Mesenchymal stem cell (in vitro differentiated cells and primary cell): ENCODE measurements around the gene EGLN1.

Experiments used
- DNase-seq: peaks from one replicate; pipeline ENCODE4 v3.0.0-alpha.2; 2013
- H2AFZ ChIP-seq: one replicate; pipeline ENCODE4 v1.6.1; 2013; ENCODE audit warnings: low read depth, mild to moderate bottlenecking, control low read depth, inconsistent platforms, low read length, moderate library complexity
- H2AK5ac ChIP-seq: 2 replicates; pipeline ENCODE4 v1.6.1; 2013; ENCODE audit warnings: low read length, moderate library complexity, mild to moderate bottlenecking, inconsistent platforms; ENCODE audit not compliant: severe bottlenecking
- H2BK120ac ChIP-seq: one replicate; pipeline ENCODE4 v1.6.1; 2013; ENCODE audit warnings: low read depth, mild to moderate bottlenecking, inconsistent platforms, low read length, moderate library complexity
- H2BK12ac ChIP-seq, 2 experiments: one replicate each; pipeline ENCODE4 v1.6.1; 2013; ENCODE audit warnings: inconsistent platforms in 2 of 2, low read length in 2 of 2, mild to moderate bottlenecking in 2 of 2, moderate library complexity in 2 of 2, control low read depth in 1 of 2
- H2BK15ac ChIP-seq: one replicate; pipeline ENCODE4 v1.6.1; 2013; ENCODE audit warnings: mild to moderate bottlenecking, low read depth, inconsistent platforms; ENCODE audit not compliant: poor library complexity, severe bottlenecking
- H2BK5ac ChIP-seq: 2 replicates; pipeline ENCODE4 v1.6.1; 2013; ENCODE audit warnings: low read depth, mild to moderate bottlenecking, low read length, control low read depth, inconsistent platforms; ENCODE audit not compliant: poor library complexity, severe bottlenecking
- H3K14ac ChIP-seq, 2 experiments: one replicate each; pipeline ENCODE4 v1.6.1; 2013; ENCODE audit warnings: inconsistent platforms in 2 of 2, low read length in 2 of 2, control low read depth in 1 of 2, mild to moderate bottlenecking in 1 of 2, moderate library complexity in 1 of 2
- H3K18ac ChIP-seq, 2 experiments: one replicate each; pipeline ENCODE4 v1.6.1; 2013; ENCODE audit warnings: inconsistent platforms in 2 of 2, low read length in 2 of 2, control low read depth in 1 of 2, low read depth in 1 of 2, mild to moderate bottlenecking in 1 of 2
- H3K23ac ChIP-seq, 2 experiments: one replicate each; pipeline ENCODE4 v1.6.1; 2013; ENCODE audit warnings: inconsistent platforms in 2 of 2, low read length in 2 of 2, mild to moderate bottlenecking in 2 of 2, moderate library complexity in 2 of 2, control low read depth in 1 of 2
- H3K27ac ChIP-seq: 2 replicates; pipeline ENCODE4 v1.5.1; 2013; ENCODE audit warnings: mild to moderate bottlenecking, moderate library complexity, low read length, control low read depth, inconsistent platforms; ENCODE audit not compliant: poor library complexity, severe bottlenecking
- H3K27me3 ChIP-seq, 2 experiments: 2 replicates each; pipeline versions ENCODE4 v1.6.1 to v1.7.0; 2013; ENCODE audit warnings: low read length in 2 of 2, mild to moderate bottlenecking in 2 of 2, moderate library complexity in 2 of 2, control low read depth in 1 of 2, inconsistent platforms in 1 of 2; ENCODE audit not compliant: control insufficient read depth in 1 of 2, insufficient read depth in 1 of 2
- H3K36me3 ChIP-seq, 2 experiments: 2 replicates each; pipeline versions ENCODE4 v1.6.1 to v1.7.0; 2013; ENCODE audit warnings: low read length in 2 of 2, control low read depth in 1 of 2, inconsistent platforms in 1 of 2, low read depth in 1 of 2, mild to moderate bottlenecking in 1 of 2; ENCODE audit not compliant: insufficient read depth in 2 of 2, control insufficient read depth in 1 of 2
- H3K4ac ChIP-seq, 2 experiments: one replicate each; pipeline ENCODE4 v1.6.1; 2013; ENCODE audit warnings: inconsistent platforms in 2 of 2, low read length in 2 of 2, mild to moderate bottlenecking in 2 of 2, moderate library complexity in 2 of 2, control low read depth in 1 of 2, low read depth in 1 of 2
- H3K4me1 ChIP-seq: 2 replicates; pipeline ENCODE4 v1.6.1; 2013; ENCODE audit warnings: low read depth, low read length, control low read depth; ENCODE audit not compliant: control insufficient read depth, insufficient read depth
- H3K4me2 ChIP-seq: 2 replicates; pipeline ENCODE4 v1.6.1; 2013; ENCODE audit warnings: low read length, mild to moderate bottlenecking, inconsistent platforms; ENCODE audit not compliant: poor library complexity, severe bottlenecking
- H3K4me3 ChIP-seq, 2 experiments: 2 replicates each; pipeline versions ENCODE4 v1.5.1 to v1.7.0; 2013; ENCODE audit warnings: low read length in 2 of 2, mild to moderate bottlenecking in 2 of 2, control low read depth in 1 of 2, low read depth in 1 of 2; ENCODE audit not compliant: insufficient read depth in 1 of 2
- H3K79me1 ChIP-seq: replicated peaks from 2 replicates; pipeline ENCODE4 v1.6.1; 2013; ENCODE audit warnings: mild to moderate bottlenecking, control low read depth, low read length, inconsistent platforms; ENCODE audit not compliant: poor library complexity, severe bottlenecking
- H3K9ac ChIP-seq: 2 replicates; pipeline ENCODE4 v1.7.0; 2013; ENCODE audit warnings: mild to moderate bottlenecking, low read length, moderate library complexity
- H3K9me3 ChIP-seq: 2 replicates; pipeline ENCODE4 v1.7.0; 2013; ENCODE audit warnings: mild to moderate bottlenecking, low read length; ENCODE audit not compliant: control insufficient read depth
- H4K8ac ChIP-seq: one replicate; pipeline ENCODE4 v1.6.1; 2013; ENCODE audit warnings: inconsistent platforms, mild to moderate bottlenecking, low read length, moderate library complexity
- H4K91ac ChIP-seq: one replicate; pipeline ENCODE4 v1.6.1; 2013; ENCODE audit warnings: mild to moderate bottlenecking, low read length, inconsistent platforms
- WGBS: methylation state at CpG from one replicate; pipeline ENCODE4 v1.1.7; 2013; ENCODE audit warnings: mixed read lengths; 5-methylcytosine and 5-hydroxymethylcytosine counted together

The EGLN1 gene

DNA sequence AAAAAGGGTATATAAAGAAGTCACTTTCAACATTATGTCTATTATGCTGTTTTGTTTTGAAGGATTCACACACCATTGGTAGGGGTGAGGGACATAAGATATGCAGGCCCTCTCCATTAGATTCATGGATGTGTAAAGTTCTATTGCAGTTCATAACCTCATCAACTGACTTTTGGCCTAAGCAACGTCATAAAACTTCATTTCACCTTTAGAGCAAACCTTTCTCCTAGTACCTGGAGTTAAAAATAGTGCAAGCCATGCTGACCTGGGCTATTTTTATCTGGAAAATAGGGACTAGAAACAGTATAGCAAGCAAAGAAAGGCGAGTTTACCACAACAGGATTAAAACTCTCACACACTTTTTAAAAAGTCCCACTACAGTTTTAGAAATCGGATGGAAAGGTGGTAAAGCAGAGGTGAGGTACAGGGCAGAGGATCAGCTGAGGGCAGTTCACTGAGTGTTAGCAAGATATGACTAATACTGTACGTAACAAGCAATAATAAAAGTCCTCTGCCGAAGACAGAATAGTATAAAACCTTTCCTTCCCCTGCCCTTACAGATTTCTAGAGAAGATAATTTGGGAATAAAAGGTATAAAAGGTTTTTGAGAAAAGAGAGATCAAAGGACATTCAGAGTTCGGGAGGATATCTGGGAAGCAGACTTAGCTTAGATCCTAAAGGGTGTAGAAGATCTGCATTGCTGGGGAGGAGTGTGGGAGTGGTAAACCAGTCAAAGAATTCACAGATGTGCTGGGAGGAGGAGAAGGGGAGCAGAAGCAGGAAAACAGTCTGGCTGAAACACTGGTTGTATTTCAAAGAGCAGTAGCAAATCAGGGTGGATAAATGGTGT, 14.3 kb downstream of the EGLN1 start:
- no peak overlapping the region for H3K4ac ChIP-seq
- H3K9ac ChIP-seq = peak overlapping the region; percentile 57
- no peak overlapping the region for H2AFZ ChIP-seq
- peak overlapping the region; percentile 43 for H3K4me2 ChIP-seq
- no peak overlapping the region for H2BK12ac ChIP-seq
- peak overlapping the region; percentile 61 for H4K8ac ChIP-seq
- 34% methylated on average over 2 of the region's 6 CpGs for WGBS
- no peak overlapping the region for H3K14ac ChIP-seq
- H3K79me1 ChIP-seq = peaks cover 5% of the 10 kb centered on the region
- no peak overlapping the region for H2BK15ac ChIP-seq
- peak overlapping the region in 1 of 2 experiments; percentile 44 for H3K4me3 ChIP-seq
- no peaks in the 10 kb centered on the region for H3K27me3 ChIP-seq
- H3K18ac ChIP-seq = peak overlapping the region in 1 of 2 experiments; percentile 28
- H2BK5ac ChIP-seq = no peak overlapping the region
- H3K9me3 ChIP-seq = no peaks in the 10 kb centered on the region
- H4K91ac ChIP-seq = no peak overlapping the region
- H3K36me3 ChIP-seq = peaks cover 0 to 4% of the 10 kb centered on the region in 2 experiments
- H2BK120ac ChIP-seq = no peak overlapping the region
- peak overlapping the region; percentile 76 for H3K27ac ChIP-seq
- DNase-seq = no peak
- H2AK5ac ChIP-seq = no peak overlapping the region
- peaks cover 3% of the 10 kb centered on the region for H3K4me1 ChIP-seq
- H3K23ac ChIP-seq = no peak overlapping the region

DNA sequence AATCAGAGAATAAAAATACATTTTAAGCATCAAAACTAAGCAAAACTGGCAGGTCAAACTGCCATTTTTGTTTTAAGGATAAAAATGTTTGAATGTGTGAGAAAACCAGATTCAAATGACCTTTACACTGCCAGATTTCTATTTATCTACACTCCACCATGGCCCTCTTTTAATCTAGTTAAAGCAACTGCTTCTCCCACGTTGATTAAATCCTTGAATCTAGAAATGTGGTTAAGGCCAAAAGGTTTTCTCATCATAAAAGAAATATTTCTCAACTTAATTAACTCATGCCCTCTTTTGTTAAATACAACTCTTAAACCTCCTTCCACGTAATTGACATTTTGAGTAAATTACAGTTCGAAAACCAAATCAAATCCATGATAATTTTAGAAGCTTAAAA, 15.0 kb downstream of the EGLN1 start:
- no peak overlapping the region for H3K18ac ChIP-seq
- H3K4ac ChIP-seq = no peak overlapping the region
- H2AFZ ChIP-seq = no peak overlapping the region
- no peaks in the 10 kb centered on the region for H3K9me3 ChIP-seq
- H3K79me1 ChIP-seq = peaks cover 5% of the 10 kb centered on the region
- WGBS = 98% methylated on average over 3 of the region's 3 CpGs
- no peak overlapping the region for H3K4me2 ChIP-seq
- H4K8ac ChIP-seq = no peak overlapping the region
- H4K91ac ChIP-seq = no peak overlapping the region
- no peak for DNase-seq
- H3K9ac ChIP-seq = no peak overlapping the region
- no peaks in the 10 kb centered on the region for H3K27me3 ChIP-seq
- H3K27ac ChIP-seq = no peak overlapping the region
- no peaks in the 10 kb centered on the region for H3K36me3 ChIP-seq
- no peak overlapping the region for H2BK15ac ChIP-seq
- H2BK5ac ChIP-seq = no peak overlapping the region
- H3K4me1 ChIP-seq = peaks cover 3% of the 10 kb centered on the region
- H2BK120ac ChIP-seq = no peak overlapping the region
- H2BK12ac ChIP-seq = no peak overlapping the region
- no peak overlapping the region for H3K14ac ChIP-seq
- no peak overlapping the region for H3K4me3 ChIP-seq
- H3K23ac ChIP-seq = no peak overlapping the region
- no peak overlapping the region for H2AK5ac ChIP-seq

- Histone ChIP-seq H4K8ac (no peak overlapping the region), H3K79me1 (peaks cover 7% of the 10 kb centered on the region), H3K18ac (no peak overlapping the region), H3K36me3 (no peaks in the 10 kb centered on the region), H4K91ac (no peak overlapping the region), H3K27ac (no peak overlapping the region), H3K4me2 (no peak overlapping the region), H2BK120ac (no peak overlapping the region), H3K4ac (no peak overlapping the region), H2AFZ (no peak overlapping the region), H3K9ac (no peak overlapping the region), H3K27me3 (no peaks in the 10 kb centered on the region), H2BK5ac (no peak overlapping the region), H2BK12ac (no peak overlapping the region), H3K4me1 (peaks cover 2% of the 10 kb centered on the region), H2AK5ac (no peak overlapping the region), H3K14ac (no peak overlapping the region), H3K23ac (no peak overlapping the region), H2BK15ac (no peak overlapping the region), H3K4me3 (no peak overlapping the region), H3K9me3 (no peaks in the 10 kb centered on the region)
- DNase-seq = no peak
- WGBS = no CpG with 5 or more reads among the region's 2 CpGs
These were observed 17.8 kb downstream of the EGLN1 start for GRCh38 chr1:231404318-231404717.

DNA sequence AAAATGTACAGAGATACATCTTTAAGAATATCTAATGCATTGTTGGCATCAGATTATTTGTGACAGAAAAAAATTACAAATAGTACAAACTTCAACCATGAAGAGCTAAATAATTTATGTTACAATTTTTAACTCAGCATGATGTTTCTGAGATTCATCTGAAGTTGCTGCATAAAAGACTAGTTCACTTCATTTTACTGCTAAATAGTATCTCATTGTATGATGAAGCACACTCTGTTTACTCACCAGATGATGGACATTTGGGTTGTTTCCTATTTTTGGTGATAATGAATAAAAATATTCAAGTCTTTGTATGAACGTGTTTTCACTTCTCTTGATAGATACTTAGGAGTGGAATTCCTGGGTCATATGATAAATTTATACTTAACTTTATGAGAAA, 20.6 kb downstream of the EGLN1 start:
- no peaks in the 10 kb centered on the region for H3K27me3 ChIP-seq
- no CpG with 5 or more reads among the region's 1 CpG for WGBS

More for the DNA sequence above, 20.6 kb downstream of the EGLN1 start:
- no peaks in the 10 kb centered on the region for H3K36me3 ChIP-seq
- no peak overlapping the region for H2AFZ ChIP-seq
- no peak overlapping the region for H3K23ac ChIP-seq
- H2BK15ac ChIP-seq = no peak overlapping the region
- H3K18ac ChIP-seq = no peak overlapping the region
- H3K9ac ChIP-seq = no peak overlapping the region
- H2BK12ac ChIP-seq = no peak overlapping the region
- no peak overlapping the region for H3K27ac ChIP-seq
- no peak overlapping the region for H4K91ac ChIP-seq
- H3K4me1 ChIP-seq = no peaks in the 10 kb centered on the region
- H2BK5ac ChIP-seq = no peak overlapping the region
- no peak overlapping the region for H2BK120ac ChIP-seq
- no peak overlapping the region for H3K4ac ChIP-seq
- H3K79me1 ChIP-seq = peaks cover 8% of the 10 kb centered on the region
- H3K4me2 ChIP-seq = no peak overlapping the region
- no peaks in the 10 kb centered on the region for H3K9me3 ChIP-seq
- no peak overlapping the region for H3K4me3 ChIP-seq
- no peak overlapping the region for H2AK5ac ChIP-seq
- DNase-seq = no peak
- H3K14ac ChIP-seq = no peak overlapping the region
- H4K8ac ChIP-seq = no peak overlapping the region
